CD1c-positive myeloid dendritic cell (primary cell): ENCODE results near the gene CPT1B.
"Not testable (repeated sequence)": the region's sequence is repeated elsewhere in the genome, so short reads cannot be mapped to it uniquely, and the experiment has no call there.

ENCODE experiments used
- DNase-seq: peaks from one replicate; pipeline ENCODE4 v3.0.0-alpha.2; 2016; ENCODE audit errors: extremely low spot score

CPT1B gene

GRCh38 chr22:50609599-50609998 is 31.4 kb upstream of the CPT1B start:
- no peak for DNase-seq

GRCh38 chr22:50608996-50609395 is 30.8 kb upstream of the CPT1B start:
- DNase-seq: no peak

GRCh38 chr22:50608058-50608840 is 30.0 kb upstream of the CPT1B start:
- not testable (repeated sequence) for DNase-seq

GRCh38 chr22:50607659-50608020 is 29.4 kb upstream of the CPT1B start:
- no peak for DNase-seq

GRCh38 chr22:50606946-50607658 is 28.9 kb upstream of the CPT1B start:
- no peak for DNase-seq

- DNase-seq: no peak
Observed at GRCh38 chr22:50606165-50606945, 28.1 kb upstream of the CPT1B start.

- no peak for DNase-seq
Observed at GRCh38 chr22:50605613-50606074, 27.4 kb upstream of the CPT1B start.

GRCh38 chr22:50605002-50605612 is 26.9 kb upstream of the CPT1B start:
- no peak for DNase-seq

GRCh38 chr22:50604256-50605001 is 26.2 kb upstream of the CPT1B start:
- DNase-seq: no peak

- no peak for DNase-seq
Observed at GRCh38 chr22:50603511-50604255, 25.5 kb upstream of the CPT1B start.

- no peak for DNase-seq
Observed at GRCh38 chr22:50602338-50602700, 24.1 kb upstream of the CPT1B start.

- no peak for DNase-seq
Observed at GRCh38 chr22:50601669-50602337, 23.6 kb upstream of the CPT1B start.

- no peak for DNase-seq
Observed at GRCh38 chr22:50600967-50601668, 22.9 kb upstream of the CPT1B start.

- DNase-seq: peak; percentile 1
Observed at GRCh38 chr22:50600538-50600937, 22.3 kb upstream of the CPT1B start, which contains the start of gene MAPK8IP2. Gene MAPK8IP2, plus strand, starts transcription at chr22:50600793. Its CDS starts 26 bp downstream, at chr22:50600819.

- peak; percentile 61 for DNase-seq
Observed at GRCh38 chr22:50599816-50600455, 21.7 kb upstream of the CPT1B start.

- DNase-seq: no peak
Observed at GRCh38 chr22:50597097-50597496, 18.9 kb upstream of the CPT1B start.

- DNase-seq: no peak
Observed at GRCh38 chr22:50595189-50595588, 17.0 kb upstream of the CPT1B start.

GRCh38 chr22:50587407-50587806 is 9.2 kb upstream of the CPT1B start:
- no peak for DNase-seq

GRCh38 chr22:50586416-50586815 is 8.2 kb upstream of the CPT1B start:
- no peak for DNase-seq
